ENCODE measurements around the gene CACHD1. TPM values are rescaled to one million over a fixed set of nuclear protein-coding genes. Genes with fewer than 3 reads are reported as not detected.

The CACHD1 gene
- total and polyA plus RNA-seq, 5 donors = 1.6 to 6.4 (median 2.9) TPM

GRCh38 chr1:64574301-64574700 lies 104.4 kb downstream of the CACHD1 start:
- intact Hi-C loops (cut with DNase I) = no loop called here
- DNase-seq = no peak
- WGBS = 87% methylated on average over 3 of the region's 3 CpGs
- Histone ChIP-seq H3K4me1 (ENCODE audit: control insufficient read depth, insufficient read depth, low read length) (no peaks in the 10 kb centered on the region), H3K27me3 (ENCODE audit: control insufficient read depth, insufficient read depth) (no peaks in the 10 kb centered on the region), H3K27ac (ENCODE audit: low read length) (no peak overlapping the region), H3K9me3 (ENCODE audit: control insufficient read depth, low read length) (no peaks in the 10 kb centered on the region), H3K4me3 (ENCODE audit: low read length) (no peak overlapping the region)
- ATAC-seq = no peak

DNA sequence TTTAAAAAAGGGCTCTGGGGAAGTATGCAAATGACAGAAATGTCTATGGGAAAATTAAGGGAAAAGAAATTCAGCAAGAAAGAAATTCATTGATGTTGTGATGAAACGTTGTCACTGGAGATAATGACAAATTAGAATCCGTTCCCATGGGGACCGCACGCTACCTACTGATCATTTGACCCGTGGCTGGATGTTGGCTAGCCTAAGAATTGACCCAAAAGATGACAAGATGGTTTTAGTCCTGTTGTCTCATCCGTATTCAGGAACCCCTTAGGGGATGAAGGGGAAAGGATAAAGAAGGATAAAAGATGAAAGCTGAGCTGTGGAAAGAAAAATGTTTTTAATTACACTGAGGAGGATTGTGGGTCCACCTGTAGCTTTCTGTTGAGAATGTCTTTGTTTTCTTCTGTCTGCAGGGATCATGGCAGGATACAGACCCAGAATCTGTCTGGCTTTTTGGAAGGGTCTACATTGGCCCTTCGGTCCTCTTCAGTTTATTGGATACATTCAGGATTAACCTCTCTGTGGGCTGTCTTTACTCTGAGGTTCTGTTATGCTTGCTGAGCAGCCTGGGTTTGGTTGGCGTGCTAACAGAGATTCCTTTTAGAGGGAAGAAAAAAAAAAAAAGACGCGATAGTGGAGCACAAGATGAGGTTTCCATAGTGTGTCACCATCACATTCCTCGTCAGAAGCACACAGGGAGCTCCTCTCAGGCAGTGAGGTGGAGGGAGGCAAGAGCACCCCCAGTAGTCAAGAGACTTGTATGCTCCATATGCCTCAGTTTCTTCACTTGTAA lies 106.2 kb downstream of the CACHD1 start:
- DNase-seq = no peak
- Histone ChIP-seq H3K27ac (ENCODE audit: low read length) (no peak overlapping the region), H3K4me3 (ENCODE audit: low read length) (no peak overlapping the region), H3K27me3 (ENCODE audit: control insufficient read depth, insufficient read depth) (no peaks in the 10 kb centered on the region), H3K4me1 (ENCODE audit: control insufficient read depth, insufficient read depth, low read length) (no peaks in the 10 kb centered on the region), H3K9me3 (ENCODE audit: control insufficient read depth, low read length) (no peaks in the 10 kb centered on the region)
- WGBS = 86% methylated on average over 11 of the region's 11 CpGs
- intact Hi-C loops (cut with DNase I) = no loop called here
- ATAC-seq = no peak

- DNase-seq (peak; percentile 47 to 85 (median 69)), ATAC-seq (peak in 1 of 2 donors; percentile 73)
- Histone ChIP-seq H3K4me1 (ENCODE audit: control insufficient read depth, insufficient read depth, low read length) (no peaks in the 10 kb centered on the region), H3K4me3 (ENCODE audit: low read length) (no peak overlapping the region), H3K27ac (ENCODE audit: low read length) (no peak overlapping the region), H3K27me3 (ENCODE audit: control insufficient read depth, insufficient read depth) (no peaks in the 10 kb centered on the region), H3K9me3 (ENCODE audit: control insufficient read depth, low read length) (no peaks in the 10 kb centered on the region)
- intact Hi-C loops (cut with DNase I) = no loop called here
- WGBS = 82% methylated on average over 3 of the region's 3 CpGs
Observed at GRCh38 chr1:64578270-64578973, 108.5 kb downstream of the CACHD1 start.

DNA sequence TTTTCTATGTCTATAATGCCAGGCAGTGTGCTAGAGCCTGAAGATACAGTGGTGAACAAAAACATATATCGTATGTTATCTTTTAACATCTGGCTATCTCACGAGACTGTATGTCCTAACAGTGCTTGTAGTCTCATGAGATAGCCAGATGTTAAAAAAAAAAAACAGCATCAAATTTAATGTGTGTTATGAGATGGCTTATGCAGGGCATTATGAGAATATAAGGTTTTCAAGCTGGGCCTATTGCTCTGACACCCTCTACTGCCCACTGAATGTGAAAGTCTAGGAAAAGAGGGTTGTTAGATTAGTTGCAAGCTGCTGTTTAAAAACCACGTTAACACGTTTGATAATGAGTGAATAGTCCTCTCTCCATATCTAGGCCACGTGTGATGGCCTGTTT lies 109.8 kb downstream of the CACHD1 start:
- intact Hi-C loops (cut with DNase I) = no loop called here
- DNase-seq = no peak
- 56% methylated on average over 5 of the region's 5 CpGs for WGBS
- H3K9me3 ChIP-seq (ENCODE audit: control insufficient read depth, low read length) = no peaks in the 10 kb centered on the region
- H3K27me3 ChIP-seq (ENCODE audit: control insufficient read depth, insufficient read depth) = no peaks in the 10 kb centered on the region
- H3K27ac ChIP-seq (ENCODE audit: low read length) = no peak overlapping the region
- ATAC-seq = peak in 1 of 2 donors; percentile 45
- H3K4me3 ChIP-seq (ENCODE audit: low read length) = no peak overlapping the region
- no peaks in the 10 kb centered on the region for H3K4me1 ChIP-seq (ENCODE audit: control insufficient read depth, insufficient read depth, low read length)

DNA sequence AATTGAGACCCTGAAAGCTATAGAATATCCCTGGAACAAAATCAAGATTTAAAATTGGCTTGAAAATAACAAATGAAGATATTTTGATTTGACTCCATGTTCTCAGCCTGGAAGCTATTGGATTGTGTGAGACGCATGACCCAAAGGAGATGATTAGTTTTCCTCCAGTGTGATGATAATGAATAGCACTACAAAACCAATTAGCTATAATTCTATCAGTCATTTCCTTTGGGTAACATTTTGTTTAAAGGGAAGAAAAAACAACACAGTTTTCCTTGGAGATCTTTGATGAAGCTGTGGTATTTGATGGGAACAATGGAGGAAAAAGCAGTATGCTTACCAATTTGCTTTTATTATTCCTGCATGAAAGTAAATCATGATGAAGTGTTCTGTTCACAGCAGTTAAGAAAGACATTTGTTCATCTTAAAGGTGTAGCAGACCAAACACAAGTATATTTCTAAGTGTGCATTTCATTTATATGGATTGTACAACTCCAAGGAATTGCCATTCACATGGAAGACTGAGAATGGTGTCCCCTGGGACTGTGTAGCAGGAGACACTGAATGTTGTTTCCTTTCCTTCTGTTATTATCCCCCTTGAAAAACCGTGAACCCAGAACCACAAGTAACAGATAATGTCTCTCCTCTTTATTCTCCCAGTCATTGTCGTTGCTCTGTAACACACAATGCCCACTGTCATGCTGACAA lies 111.4 kb downstream of the CACHD1 start:
- no peaks in the 10 kb centered on the region for H3K9me3 ChIP-seq (ENCODE audit: control insufficient read depth, low read length)
- peak overlapping the region; percentile 15 for H3K4me3 ChIP-seq (ENCODE audit: low read length)
- H3K27ac ChIP-seq (ENCODE audit: low read length) = peak overlapping the region; percentile 78
- no peak for DNase-seq
- WGBS = 58% methylated on average over 3 of the region's 3 CpGs
- ATAC-seq = no peak
- intact Hi-C loops (cut with DNase I) = no loop called here
- H3K27me3 ChIP-seq (ENCODE audit: control insufficient read depth, insufficient read depth) = no peaks in the 10 kb centered on the region
- no peaks in the 10 kb centered on the region for H3K4me1 ChIP-seq (ENCODE audit: control insufficient read depth, insufficient read depth, low read length)

DNA sequence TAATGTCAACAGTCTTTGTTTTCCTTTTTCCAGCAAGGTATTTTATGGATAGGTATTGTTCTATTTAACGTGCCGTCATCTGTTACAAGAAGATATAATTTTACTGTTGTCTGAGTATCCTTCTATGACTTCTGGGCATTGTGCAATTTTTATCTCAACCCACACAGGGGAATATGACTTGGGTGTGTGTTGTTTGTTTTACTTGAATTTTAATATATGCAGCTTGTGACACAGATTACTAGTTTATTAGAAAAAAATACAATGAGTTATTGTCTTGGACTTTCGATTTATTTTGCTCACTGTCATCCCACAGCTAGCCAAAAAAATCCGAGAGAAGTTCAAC lies 111.9 kb downstream of the CACHD1 start:
- H3K27me3 ChIP-seq (ENCODE audit: control insufficient read depth, insufficient read depth) = no peaks in the 10 kb centered on the region
- intact Hi-C loops (cut with DNase I) = no loop called here
- DNase-seq (no peak), ATAC-seq (no peak)
- peak overlapping the region; percentile 15 for H3K4me3 ChIP-seq (ENCODE audit: low read length)
- no peaks in the 10 kb centered on the region for H3K9me3 ChIP-seq (ENCODE audit: control insufficient read depth, low read length)
- H3K27ac ChIP-seq (ENCODE audit: low read length) = peak overlapping the region; percentile 78
- no peaks in the 10 kb centered on the region for H3K4me1 ChIP-seq (ENCODE audit: control insufficient read depth, insufficient read depth, low read length)
- 56% methylated on average over 4 of the region's 4 CpGs for WGBS

- H3K27me3 ChIP-seq (ENCODE audit: control insufficient read depth, insufficient read depth) = no peaks in the 10 kb centered on the region
- ATAC-seq = no peak
Observed at GRCh38 chr1:64584479-64584878, 114.5 kb downstream of the CACHD1 start.

DNA sequence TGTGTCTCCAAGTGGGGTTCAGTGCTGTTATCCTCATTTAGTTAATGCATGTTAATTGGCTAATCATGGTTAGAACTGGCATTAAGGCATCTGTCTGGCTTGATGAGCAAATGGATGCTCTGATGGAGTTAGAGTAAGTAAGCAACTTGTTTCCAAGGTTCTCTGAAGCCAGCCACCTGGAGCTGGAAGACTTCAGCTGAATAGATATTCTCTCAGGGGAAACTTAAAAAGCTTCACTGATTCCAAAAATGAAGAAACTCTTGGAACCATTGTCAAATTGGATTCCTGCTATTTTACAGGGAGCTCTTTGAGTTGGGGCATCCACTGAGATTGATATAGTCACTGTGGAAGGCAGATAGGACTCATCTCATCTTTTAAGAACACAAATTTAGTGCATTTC lies 118.9 kb downstream of the CACHD1 start:
- Histone ChIP-seq H3K27ac (ENCODE audit: low read length) (no peak overlapping the region), H3K27me3 (ENCODE audit: control insufficient read depth, insufficient read depth) (no peaks in the 10 kb centered on the region), H3K4me1 (ENCODE audit: control insufficient read depth, insufficient read depth, low read length) (no peaks in the 10 kb centered on the region), H3K4me3 (ENCODE audit: low read length) (no peak overlapping the region), H3K9me3 (ENCODE audit: control insufficient read depth, low read length) (no peaks in the 10 kb centered on the region)
- no peak for ATAC-seq
- DNase-seq = no peak
- intact Hi-C loops (cut with DNase I) = no loop called here

More at GRCh38 chr1:64584479-64584878, 114.5 kb downstream of the CACHD1 start:
- 94% methylated on average over 1 of the region's 1 CpG for WGBS
- Histone ChIP-seq H3K4me3 (ENCODE audit: low read length) (no peak overlapping the region), H3K4me1 (ENCODE audit: control insufficient read depth, insufficient read depth, low read length) (no peaks in the 10 kb centered on the region), H3K27ac (ENCODE audit: low read length) (no peak overlapping the region), H3K9me3 (ENCODE audit: control insufficient read depth, low read length) (no peaks in the 10 kb centered on the region)
- intact Hi-C loops (cut with DNase I) = no loop called here
- no peak for DNase-seq

- no peak overlapping the region for H3K4me3 ChIP-seq (ENCODE audit: low read length)
- no peak for ATAC-seq
- no peak for DNase-seq
- intact Hi-C loops (cut with DNase I) = no loop called here
- H3K27ac ChIP-seq (ENCODE audit: low read length) = no peak overlapping the region
- 95% methylated on average over 1 of the region's 1 CpG for WGBS
- H3K4me1 ChIP-seq (ENCODE audit: control insufficient read depth, insufficient read depth, low read length) = no peaks in the 10 kb centered on the region
- H3K27me3 ChIP-seq (ENCODE audit: control insufficient read depth, insufficient read depth) = no peaks in the 10 kb centered on the region
- no peaks in the 10 kb centered on the region for H3K9me3 ChIP-seq (ENCODE audit: control insufficient read depth, low read length)
Observed at GRCh38 chr1:64590316-64590715, 120.4 kb downstream of the CACHD1 start.

DNA sequence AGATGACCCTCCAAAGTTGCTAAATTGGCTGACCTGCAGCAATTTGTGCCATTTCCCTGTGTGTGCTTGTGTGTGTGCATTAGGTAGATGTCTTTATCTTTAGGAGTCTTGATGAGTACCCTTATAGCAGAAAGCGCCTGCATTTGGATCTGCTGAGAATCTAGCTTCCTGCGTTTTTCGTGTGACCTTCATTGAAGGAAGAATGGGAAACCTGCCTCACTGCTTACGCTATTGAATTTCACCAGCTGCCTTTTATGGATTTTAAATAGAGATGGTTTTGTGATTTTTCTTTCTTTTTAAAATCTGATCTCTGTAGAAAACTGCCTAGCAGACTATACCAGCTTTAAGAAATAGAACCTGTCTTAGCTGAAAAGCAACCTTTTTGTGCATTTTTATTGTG lies 124.5 kb downstream of the CACHD1 start:
- DNase-seq (no peak), ATAC-seq (no peak)
- Histone ChIP-seq H3K9me3 (ENCODE audit: control insufficient read depth, low read length) (no peaks in the 10 kb centered on the region), H3K4me3 (ENCODE audit: low read length) (no peak overlapping the region), H3K27ac (ENCODE audit: low read length) (no peak overlapping the region), H3K4me1 (ENCODE audit: control insufficient read depth, insufficient read depth, low read length) (no peaks in the 10 kb centered on the region), H3K27me3 (ENCODE audit: control insufficient read depth, insufficient read depth) (no peaks in the 10 kb centered on the region)
- intact Hi-C loops (cut with DNase I) = no loop called here
- 88% methylated on average over 4 of the region's 4 CpGs for WGBS

GRCh38 chr1:64595871-64596515 lies 126.1 kb downstream of the CACHD1 start:
- no peaks in the 10 kb centered on the region for H3K4me1 ChIP-seq (ENCODE audit: control insufficient read depth, insufficient read depth, low read length)
- intact Hi-C loops (cut with DNase I) = no loop called here
- H3K27ac ChIP-seq (ENCODE audit: low read length) = no peak overlapping the region
- no peak overlapping the region for H3K4me3 ChIP-seq (ENCODE audit: low read length)
- no peaks in the 10 kb centered on the region for H3K27me3 ChIP-seq (ENCODE audit: control insufficient read depth, insufficient read depth)
- ATAC-seq = no peak
- no peaks in the 10 kb centered on the region for H3K9me3 ChIP-seq (ENCODE audit: control insufficient read depth, low read length)
- WGBS = 82% methylated on average over 5 of the region's 5 CpGs
- DNase-seq = no peak
